H9 (cell line): ENCODE data around the gene PDCD6IP. TPM values are rescaled to one million over a fixed set of nuclear protein-coding genes. Genes with fewer than 3 reads are reported as not detected.
A peak's percentile ranks its signal among the peaks of the same experiment; 100 is the strongest.

ENCODE experiments used
- DNase-seq: peaks from one replicate; pipeline ENCODE4 v3.0.0-alpha.2; 2017
- H2AFZ ChIP-seq: one replicate; pipeline ENCODE4 v1.6.1; 2013; ENCODE audit warnings: mild to moderate bottlenecking, low read length, control low read depth, moderate library complexity
- H2AK5ac ChIP-seq: 2 replicates; pipeline ENCODE4 v1.6.1; 2013; ENCODE audit warnings: low read length, control low read depth, mixed read lengths; ENCODE audit not compliant: insufficient read length
- H2BK120ac ChIP-seq: one replicate; pipeline ENCODE4 v1.6.1; 2013; ENCODE audit warnings: low read depth, mild to moderate bottlenecking, low read length, control low read depth, inconsistent platforms; ENCODE audit not compliant: poor library complexity, severe bottlenecking
- H2BK12ac ChIP-seq: 2 replicates; pipeline ENCODE4 v1.6.1; 2013; ENCODE audit warnings: low read length, control low read depth, mixed read lengths, low read depth; ENCODE audit not compliant: insufficient read length
- H2BK15ac ChIP-seq: 2 replicates; pipeline ENCODE4 v1.6.1; 2013; ENCODE audit warnings: low read depth, low read length, control low read depth
- H2BK20ac ChIP-seq: one replicate; pipeline ENCODE4 v1.6.1; 2013; ENCODE audit warnings: low read depth, mild to moderate bottlenecking, low read length, control low read depth, inconsistent platforms; ENCODE audit not compliant: poor library complexity, severe bottlenecking
- H2BK5ac ChIP-seq: 2 replicates; pipeline ENCODE4 v1.6.1; 2013; ENCODE audit warnings: low read length, control low read depth, mixed read lengths; ENCODE audit not compliant: insufficient read length
- H3K14ac ChIP-seq: 2 replicates; pipeline ENCODE4 v1.6.1; 2013; ENCODE audit warnings: low read length, control low read depth; ENCODE audit not compliant: insufficient read depth
- H3K18ac ChIP-seq: 2 replicates; pipeline ENCODE4 v1.6.1; 2013; ENCODE audit warnings: low read depth, mild to moderate bottlenecking, mixed read lengths, low read length, control low read depth; ENCODE audit not compliant: insufficient read length
- H3K23ac ChIP-seq: 2 replicates; pipeline ENCODE4 v1.6.1; 2013; ENCODE audit warnings: low read length, control low read depth, mixed read lengths, low read depth; ENCODE audit not compliant: insufficient read length
- H3K23me2 ChIP-seq: 2 replicates; pipeline ENCODE4 v1.6.1; 2013; ENCODE audit warnings: low read depth, mild to moderate bottlenecking, mixed read lengths, low read length, control low read depth; ENCODE audit not compliant: insufficient read length, poor library complexity, severe bottlenecking
- H3K27ac ChIP-seq: 2 replicates; pipeline ENCODE4 v1.5.1; 2013; ENCODE audit warnings: low read length, control low read depth, mixed read lengths, low read depth; ENCODE audit not compliant: insufficient read length
- H3K27me3 ChIP-seq: 2 replicates; pipeline ENCODE4 v1.6.1; 2013; ENCODE audit warnings: low read length, control low read depth, inconsistent platforms; ENCODE audit not compliant: insufficient read depth
- H3K4ac ChIP-seq: 2 replicates; pipeline ENCODE4 v1.6.1; 2013; ENCODE audit warnings: low read depth, mild to moderate bottlenecking, control low read depth, inconsistent platforms, low read length, moderate library complexity
- H3K4me1 ChIP-seq: 2 replicates; pipeline ENCODE4 v1.6.1; 2013; ENCODE audit warnings: low read length, control low read depth, inconsistent platforms; ENCODE audit not compliant: insufficient read depth
- H3K4me2 ChIP-seq: 2 replicates; pipeline ENCODE4 v1.6.1; 2013; ENCODE audit warnings: low read length, control low read depth, mixed read lengths; ENCODE audit not compliant: insufficient read length, insufficient read depth
- H3K56ac ChIP-seq: 2 replicates; pipeline ENCODE4 v1.6.1; 2013; ENCODE audit warnings: low read depth, mild to moderate bottlenecking, mixed read lengths, low read length, control low read depth; ENCODE audit not compliant: insufficient read length
- H3K79me1 ChIP-seq: 2 replicates; pipeline ENCODE4 v1.6.1; 2013; ENCODE audit warnings: low read depth, mild to moderate bottlenecking, moderate library complexity, low read length, control low read depth, inconsistent platforms; ENCODE audit not compliant: insufficient read depth, poor library complexity, severe bottlenecking
- H3K79me2 ChIP-seq: 2 replicates; pipeline ENCODE4 v1.6.1; 2013; ENCODE audit warnings: low read length, control low read depth, inconsistent platforms; ENCODE audit not compliant: insufficient read depth
- H3K9ac ChIP-seq: 2 replicates; pipeline ENCODE4 v1.6.1; 2013; ENCODE audit warnings: low read length, control low read depth, mixed read lengths; ENCODE audit not compliant: insufficient read length; ENCODE audit errors: extremely low read depth
- H3K9me3 ChIP-seq: one replicate; pipeline ENCODE4 v1.6.1; 2013; ENCODE audit warnings: low read depth, low read length, inconsistent platforms; ENCODE audit not compliant: control insufficient read depth
- H3T11ph ChIP-seq: one replicate; pipeline ENCODE4 v1.6.1; 2013; ENCODE audit warnings: mild to moderate bottlenecking, low read length, control low read depth, inconsistent platforms
- H4K20me1 ChIP-seq: one replicate; pipeline ENCODE4 v1.6.1; 2013; ENCODE audit not compliant: control insufficient read depth, insufficient read length, insufficient read depth
- H4K5ac ChIP-seq: 2 replicates; pipeline ENCODE4 v1.6.1; 2013; ENCODE audit warnings: low read depth, mild to moderate bottlenecking, mixed read lengths, low read length, control low read depth; ENCODE audit not compliant: insufficient read length
- H4K8ac ChIP-seq: replicated peaks from 2 replicates; pipeline ENCODE4 v1.6.1; 2013; ENCODE audit warnings: low read length, control low read depth, mixed read lengths, low read depth; ENCODE audit not compliant: insufficient read length
- H4K91ac ChIP-seq: 2 replicates; pipeline ENCODE4 v1.6.1; 2013; ENCODE audit warnings: low read depth, mild to moderate bottlenecking, moderate library complexity, mixed read lengths, low read length, control low read depth; ENCODE audit not compliant: insufficient read length
- H3K27ac Mint-ChIP-seq, 3 experiments: 2 replicates in 2 of 3; 3 replicates in 1 of 3; pipeline ENCODE4 v1.8.0; 2020 to 2021; ENCODE audit warnings: mixed read lengths in 3 of 3, mild to moderate bottlenecking in 1 of 3, moderate library complexity in 1 of 3
- H3K27me3 Mint-ChIP-seq: 2 replicates; pipeline ENCODE4 v1.8.0; 2021; ENCODE audit warnings: low read depth, mild to moderate bottlenecking, moderate library complexity, mixed read lengths
- H3K36me3 Mint-ChIP-seq, 3 experiments: 2 replicates in 2 of 3; 3 replicates in 1 of 3; pipeline ENCODE4 v1.8.0; 2020 to 2021; ENCODE audit warnings: low read depth in 3 of 3, mixed read lengths in 3 of 3; ENCODE audit not compliant: insufficient read depth in 1 of 3
- H3K4me1 Mint-ChIP-seq, 2 experiments: 2 replicates each; pipeline ENCODE4 v1.8.0; 2020; ENCODE audit warnings: mixed read lengths in 2 of 2
- H3K4me3 Mint-ChIP-seq, 2 experiments: 2 replicates in 1 of 2; 3 replicates in 1 of 2; pipeline ENCODE4 v1.8.0; 2020 to 2021; ENCODE audit warnings: mild to moderate bottlenecking in 2 of 2, mixed read lengths in 2 of 2, moderate library complexity in 1 of 2
- H3K9me3 Mint-ChIP-seq, 2 experiments: 2 replicates in 1 of 2; 3 replicates in 1 of 2; pipeline ENCODE4 v1.8.0; 2020; ENCODE audit warnings: mild to moderate bottlenecking in 2 of 2, mixed read lengths in 2 of 2, moderate library complexity in 1 of 2
- WGBS: extraction: QIAGEN DNeasy Blood & Tissue Kit; methylation state at CpG from one replicate; pipeline ENCODE4 v1.1.7; 2013; ENCODE audit warnings: missing lambda C conversion rate, low lambda C conversion rate, mixed read lengths; ENCODE audit not compliant: insufficient read length; ENCODE audit errors: extremely low coverage; 5-methylcytosine and 5-hydroxymethylcytosine counted together
- total RNA-seq: library from RNA; stranded (reverse); gene quantifications from 2 replicates; pipeline ENCODE4 v1.2.1, GENCODE V29; 2021
- TF ChIP-seq, protein P1 (sequence below): fragments of 200-600 bp; sonication (generic); conservative IDR thresholded peaks from 3 replicates; pipeline ENCODE4 v1.8.0; 2021; ENCODE audit warnings: antibody characterized with exemption, mild to moderate bottlenecking

The PDCD6IP gene
- total RNA-seq, 1 experiment from 2014 or later: 109 TPM

DNA sequence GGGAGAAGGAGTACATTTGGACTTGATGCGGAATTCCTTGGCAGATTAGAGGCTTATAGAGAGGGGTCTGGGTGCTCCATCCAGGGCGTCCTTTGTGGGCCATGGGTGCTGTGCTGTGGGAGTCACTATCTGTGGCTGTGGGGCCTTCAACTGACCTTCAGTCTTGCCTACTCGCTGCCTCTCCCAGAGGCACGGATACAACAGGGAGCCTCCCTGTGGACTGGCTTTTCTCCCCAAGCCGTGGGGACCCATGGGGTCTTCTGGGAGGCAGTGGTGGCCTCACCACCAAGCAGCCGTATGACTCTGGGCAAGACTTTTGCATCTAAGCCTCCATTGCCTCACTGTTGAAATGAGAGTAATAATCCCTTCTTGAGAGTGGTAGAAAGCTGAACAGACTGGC is 83.9 kb downstream of the PDCD6IP start:
- WGBS: no CpG with 5 or more reads among the region's 6 CpGs
- no peak overlapping the region for H4K8ac ChIP-seq
- Mint-ChIP-seq H3K4me3 (no peak overlapping the region), H3K36me3 (peaks cover 0 to 5% (median 0%) of the 10 kb centered on the region in 3 experiments; a peak in 3 of 7 replicates), H3K9me3 (peaks cover 0 to 5% of the 10 kb centered on the region in 2 experiments; a peak in 4 of 5 replicates), H3K4me1 (peaks cover 41 to 43% of the 10 kb centered on the region in 2 experiments), H3K27me3 (peaks cover 2% of the 10 kb centered on the region; the same call in 1 of the 2 replicates), H3K27ac (peak overlapping the region in 1 of 3 experiments; percentile 86; a peak in 1 of 7 replicates)
- no peak overlapping the region for H4K5ac ChIP-seq
- H2BK20ac ChIP-seq: no peak overlapping the region
- H3K4me1 ChIP-seq: peaks cover 10% of the 10 kb centered on the region; the same call in 1 of the 2 replicates
- H3K79me2 ChIP-seq: no peaks in the 10 kb centered on the region
- H3K4ac ChIP-seq: no peak overlapping the region
- no peak overlapping the region for H2AK5ac ChIP-seq
- no peak overlapping the region for H3K23ac ChIP-seq
- H2BK120ac ChIP-seq: no peak overlapping the region
- H3K14ac ChIP-seq: no peak overlapping the region
- no peaks in the 10 kb centered on the region for H3K23me2 ChIP-seq
- no peak overlapping the region for H4K91ac ChIP-seq
- H3K56ac ChIP-seq: no peak overlapping the region
- H3K27me3 ChIP-seq: no peaks in the 10 kb centered on the region
- H3K79me1 ChIP-seq: no peaks in the 10 kb centered on the region
- H3K9me3 ChIP-seq: no peaks in the 10 kb centered on the region
- H3K4me2 ChIP-seq: no peak overlapping the region
- TF ChIP-seq, protein P1, sequence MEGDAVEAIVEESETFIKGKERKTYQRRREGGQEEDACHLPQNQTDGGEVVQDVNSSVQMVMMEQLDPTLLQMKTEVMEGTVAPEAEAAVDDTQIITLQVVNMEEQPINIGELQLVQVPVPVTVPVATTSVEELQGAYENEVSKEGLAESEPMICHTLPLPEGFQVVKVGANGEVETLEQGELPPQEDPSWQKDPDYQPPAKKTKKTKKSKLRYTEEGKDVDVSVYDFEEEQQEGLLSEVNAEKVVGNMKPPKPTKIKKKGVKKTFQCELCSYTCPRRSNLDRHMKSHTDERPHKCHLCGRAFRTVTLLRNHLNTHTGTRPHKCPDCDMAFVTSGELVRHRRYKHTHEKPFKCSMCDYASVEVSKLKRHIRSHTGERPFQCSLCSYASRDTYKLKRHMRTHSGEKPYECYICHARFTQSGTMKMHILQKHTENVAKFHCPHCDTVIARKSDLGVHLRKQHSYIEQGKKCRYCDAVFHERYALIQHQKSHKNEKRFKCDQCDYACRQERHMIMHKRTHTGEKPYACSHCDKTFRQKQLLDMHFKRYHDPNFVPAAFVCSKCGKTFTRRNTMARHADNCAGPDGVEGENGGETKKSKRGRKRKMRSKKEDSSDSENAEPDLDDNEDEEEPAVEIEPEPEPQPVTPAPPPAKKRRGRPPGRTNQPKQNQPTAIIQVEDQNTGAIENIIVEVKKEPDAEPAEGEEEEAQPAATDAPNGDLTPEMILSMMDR: no peak
- H4K20me1 ChIP-seq: no peaks in the 10 kb centered on the region
- no peak overlapping the region for H2BK12ac ChIP-seq
- H3K9ac ChIP-seq: no peak overlapping the region
- no peak for DNase-seq
- no peak overlapping the region for H3K27ac ChIP-seq
- H2BK5ac ChIP-seq: no peak overlapping the region
- no peak overlapping the region for H3K18ac ChIP-seq
- no peak overlapping the region for H2BK15ac ChIP-seq
- H2AFZ ChIP-seq: no peak overlapping the region
- no peak overlapping the region for H3T11ph ChIP-seq
